ENCODE data around the gene DGKB.

- TF ChIP-seq CTCF (IDR thresholded peaks at IDR 0.05) (no peak), SIN3A (IDR thresholded peaks at IDR 0.05; ENCODE audit: borderline replicate concordance, low read depth, low read length) (no peak), USF2 (IDR thresholded peaks at IDR 0.05; ENCODE audit: borderline replicate concordance, low read depth, low read length) (no peak), USF1 (IDR thresholded peaks at IDR 0.05; ENCODE audit: borderline replicate concordance, low read depth) (no peak), TCF12 (IDR thresholded peaks at IDR 0.05) (no peak), TAF1 (IDR thresholded peaks at IDR 0.05; ENCODE audit: borderline replicate concordance, low read depth, low read length) (no peak)
Observed at GRCh38 chr7:14156436-14156835, 746.1 kb downstream of the DGKB start.

All from SK-N-SH (cell line).